ENCODE results near the gene KRTAP10-6.

GRCh38 chr21:44549525-44550211 lies 42.6 kb downstream of the KRTAP10-6 start:
- no peak for TF ChIP-seq POLR2A (IDR thresholded peaks at IDR 0.05)
- TF ChIP-seq CTCF (IDR thresholded peaks at IDR 0.05): no peak
